ENCODE results near the gene DMD.
"Not testable (repeated sequence)": the region's sequence is repeated elsewhere in the genome, so short reads cannot be mapped to it uniquely, and the experiment has no call there.

The DMD gene

DNA sequence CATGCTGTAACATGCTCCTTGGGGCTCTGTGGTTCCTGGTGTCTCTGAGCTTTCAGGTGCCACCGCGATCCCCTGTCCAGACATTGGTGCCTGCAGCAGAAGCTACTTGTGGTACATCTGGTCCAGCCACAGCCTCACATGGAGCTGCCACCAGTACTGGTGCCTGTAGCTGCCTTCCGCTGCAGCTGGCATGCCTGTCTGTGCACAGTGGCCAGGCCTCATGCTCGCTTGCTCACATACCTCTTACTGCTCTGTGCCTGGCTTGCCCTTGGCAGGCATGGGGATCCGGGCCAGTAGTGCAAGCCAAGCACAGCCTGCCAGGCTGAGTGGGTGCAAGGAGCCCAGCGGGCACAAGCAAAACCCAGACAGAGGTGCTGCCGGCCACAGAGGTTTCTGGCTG lies 618.6 kb downstream of the DMD start:
- DNase-seq, result no peak

DNA sequence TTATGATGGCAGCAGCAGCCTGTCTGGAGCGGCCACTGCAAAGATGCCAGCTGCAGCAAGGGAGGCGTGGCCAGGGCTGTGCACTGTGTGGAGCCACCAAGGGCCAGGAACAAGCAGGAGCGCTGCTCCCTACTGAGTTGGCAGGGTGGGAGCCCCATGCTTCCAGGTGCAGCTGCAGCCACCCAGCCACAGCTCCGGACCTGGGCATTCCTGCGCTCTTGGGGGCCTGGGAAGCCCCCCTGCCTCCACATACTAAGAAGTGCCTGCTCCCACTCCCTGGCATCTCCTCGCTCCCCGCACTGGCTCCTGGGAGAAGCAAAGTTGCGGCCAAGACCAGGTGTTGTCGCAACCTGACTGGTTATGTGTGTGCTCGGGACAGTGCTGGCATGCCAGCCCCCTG lies 619.8 kb downstream of the DMD start:
- DNase-seq, result no peak

DNA sequence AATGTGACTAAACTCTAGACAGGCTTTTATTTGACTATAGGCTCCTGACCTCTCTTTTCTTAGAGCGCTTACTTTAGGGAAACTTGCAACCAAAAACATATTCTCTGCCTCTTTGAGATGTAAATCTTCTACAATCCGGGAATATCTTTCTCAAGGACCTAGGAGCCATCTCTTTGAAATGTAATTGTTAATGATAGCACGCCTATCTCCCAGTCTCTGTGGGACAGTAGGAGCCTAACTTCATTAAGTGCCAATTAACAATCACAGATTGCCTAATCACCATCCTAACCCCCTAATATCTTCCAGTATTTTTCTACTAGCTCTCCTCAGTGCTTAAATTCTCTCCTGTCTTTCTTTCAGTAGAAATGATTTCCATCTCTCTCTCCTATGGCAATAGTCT lies 628.6 kb downstream of the DMD start:
- DNase-seq, result no peak

DNA sequence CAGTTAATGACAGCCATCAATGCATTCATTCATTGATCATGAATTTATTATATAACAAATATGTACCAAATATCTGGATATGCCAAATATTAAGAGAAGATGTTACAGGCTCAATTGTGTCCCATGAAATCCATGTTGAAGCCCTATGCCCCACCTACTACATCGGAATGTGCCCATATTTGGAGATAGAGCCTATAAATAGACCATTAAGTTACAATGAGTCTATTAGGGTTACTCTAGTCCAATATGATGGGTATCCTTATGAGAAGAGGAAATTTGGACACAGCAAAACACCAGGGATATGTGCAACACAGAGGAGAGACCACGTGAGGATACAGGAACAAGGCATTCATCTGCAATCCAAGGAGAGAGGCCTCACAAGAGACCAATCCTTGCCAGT lies 634.5 kb downstream of the DMD start:
- DNase-seq, result no peak

DNA sequence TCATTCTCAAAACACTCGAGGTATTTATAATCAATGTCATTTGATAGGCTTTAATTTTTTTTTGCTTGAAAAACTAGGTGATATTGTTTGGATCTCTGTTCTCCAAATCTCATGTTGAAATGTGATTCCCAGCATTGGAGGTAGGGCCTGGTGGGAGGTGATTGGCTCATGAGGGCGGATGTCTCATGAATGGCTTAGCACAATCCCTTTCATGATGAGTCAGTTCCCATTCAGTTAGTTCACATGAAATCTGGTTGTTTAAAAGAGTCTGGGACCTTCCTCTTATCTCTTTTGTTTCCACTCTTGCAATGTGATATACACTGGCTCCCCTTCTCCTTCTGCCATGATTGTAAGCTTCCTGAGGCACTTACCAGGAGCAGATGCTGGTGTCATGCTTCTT lies 638.7 kb downstream of the DMD start:
- no peak for DNase-seq

DNA sequence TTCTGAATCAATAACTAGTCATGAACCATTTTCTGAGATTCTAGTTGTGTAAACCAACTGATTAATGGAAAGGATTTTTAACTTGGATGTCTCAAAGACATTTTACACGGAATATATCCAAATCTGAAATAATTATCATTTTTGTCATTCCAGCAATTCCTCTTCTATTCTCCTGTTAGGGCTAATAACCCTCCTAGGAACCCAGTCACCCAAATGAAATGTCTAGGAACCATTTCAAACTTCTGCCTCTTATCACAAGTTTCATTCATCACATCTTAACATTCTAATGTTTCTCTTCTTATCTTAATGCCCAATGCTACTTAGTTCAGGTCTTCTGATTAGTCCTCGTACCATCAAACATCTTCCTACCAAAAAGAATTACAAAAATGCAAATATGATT lies 639.8 kb downstream of the DMD start:
- DNase-seq, result no peak

DNA sequence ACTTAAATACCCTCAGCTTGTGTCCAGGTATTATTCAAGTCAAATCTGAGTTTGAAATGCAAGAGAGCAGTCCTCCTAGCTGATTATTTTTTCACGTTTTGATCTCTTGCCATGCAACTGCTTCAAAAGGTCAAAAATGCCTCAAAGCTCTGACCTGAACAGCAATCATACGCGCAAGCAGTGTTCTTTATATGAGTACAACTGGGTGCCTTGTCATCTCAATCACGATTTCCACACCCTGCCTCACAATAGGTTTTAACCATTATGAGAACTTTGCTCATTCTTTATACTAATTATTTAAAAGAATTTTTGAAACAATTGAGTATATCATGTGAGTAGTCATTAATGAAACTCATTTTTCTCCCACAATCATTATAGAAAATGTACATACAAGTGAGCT lies 649.1 kb downstream of the DMD start:
- DNase-seq, result no peak

DNA sequence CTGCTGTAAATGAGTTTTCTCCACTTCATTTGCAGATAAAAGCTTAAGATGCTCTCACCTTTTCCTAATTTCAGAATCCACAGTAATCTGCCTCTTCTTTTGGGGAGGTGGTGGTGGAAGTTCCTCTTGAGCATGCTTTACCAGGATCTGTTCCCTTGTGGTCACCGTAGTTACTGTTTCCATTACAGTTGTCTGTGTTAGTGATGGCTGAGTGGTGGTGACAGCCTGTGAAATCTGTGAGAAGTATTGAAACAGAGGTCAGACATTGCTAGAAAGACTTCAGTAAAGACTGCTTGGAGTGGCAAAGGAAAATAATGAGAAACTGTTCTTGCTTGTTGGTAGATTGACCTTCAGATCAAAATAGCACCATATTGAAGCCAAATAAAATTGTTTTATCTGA lies 666.2 kb downstream of the DMD start:
- DNase-seq, result no peak

DNA sequence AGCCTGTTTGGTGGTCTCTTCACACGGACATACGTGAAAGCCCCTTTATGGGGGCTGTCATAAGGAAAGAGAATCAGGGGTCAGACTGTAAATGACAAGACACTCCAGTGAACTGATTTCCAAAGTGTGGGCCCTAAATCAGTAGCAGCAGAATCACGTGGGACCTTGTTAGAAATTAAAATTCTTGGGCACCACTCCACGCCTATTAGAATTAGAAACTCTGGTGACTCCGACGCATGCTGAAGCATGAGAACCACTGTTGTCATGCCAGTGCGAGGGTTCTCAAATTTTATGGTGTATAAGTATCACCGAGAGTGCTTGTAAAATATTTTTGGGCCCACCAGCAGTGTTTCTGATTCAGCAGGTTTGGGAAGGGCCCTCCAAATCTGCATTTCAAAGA lies 672.8 kb downstream of the DMD start:
- DNase-seq, result no peak

DNA sequence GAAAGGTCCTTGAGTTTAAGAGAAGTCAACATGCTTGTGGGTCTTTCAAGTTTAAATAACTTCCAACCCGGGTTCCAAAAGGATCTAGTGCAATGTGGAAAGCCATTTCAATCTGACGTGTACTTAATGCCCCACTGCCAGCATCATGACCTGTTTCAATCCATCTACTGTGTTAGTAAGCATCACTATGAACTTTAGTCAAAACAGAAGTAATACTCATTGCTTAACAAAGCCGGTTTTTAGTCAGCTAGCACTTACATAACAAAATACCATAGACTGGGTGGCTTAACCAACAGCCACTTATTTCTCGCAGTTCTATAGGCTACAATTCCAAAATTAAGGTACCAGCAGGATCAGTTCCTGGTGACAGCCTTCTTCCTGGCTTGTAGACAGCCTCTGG lies 677.5 kb downstream of the DMD start:
- no peak for DNase-seq

DNA sequence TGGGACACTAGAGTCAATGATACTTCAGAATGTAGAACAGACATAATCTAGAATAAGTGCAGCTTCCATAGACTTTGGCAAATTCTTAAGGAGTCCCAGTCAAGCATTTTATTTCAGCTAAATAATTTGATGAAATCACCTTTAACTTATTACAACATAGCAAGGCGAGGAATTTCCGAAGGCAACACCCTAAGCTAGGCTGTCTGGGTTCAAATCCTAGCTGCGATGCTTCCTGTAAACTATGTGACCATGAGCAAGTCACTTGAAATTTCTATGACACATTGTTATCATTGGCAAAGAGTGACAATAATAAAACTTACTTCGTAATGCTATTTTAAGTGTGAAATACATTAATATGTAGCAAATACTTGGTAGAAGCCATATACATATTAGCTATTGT lies 679.1 kb downstream of the DMD start:
- no peak for DNase-seq

DNA sequence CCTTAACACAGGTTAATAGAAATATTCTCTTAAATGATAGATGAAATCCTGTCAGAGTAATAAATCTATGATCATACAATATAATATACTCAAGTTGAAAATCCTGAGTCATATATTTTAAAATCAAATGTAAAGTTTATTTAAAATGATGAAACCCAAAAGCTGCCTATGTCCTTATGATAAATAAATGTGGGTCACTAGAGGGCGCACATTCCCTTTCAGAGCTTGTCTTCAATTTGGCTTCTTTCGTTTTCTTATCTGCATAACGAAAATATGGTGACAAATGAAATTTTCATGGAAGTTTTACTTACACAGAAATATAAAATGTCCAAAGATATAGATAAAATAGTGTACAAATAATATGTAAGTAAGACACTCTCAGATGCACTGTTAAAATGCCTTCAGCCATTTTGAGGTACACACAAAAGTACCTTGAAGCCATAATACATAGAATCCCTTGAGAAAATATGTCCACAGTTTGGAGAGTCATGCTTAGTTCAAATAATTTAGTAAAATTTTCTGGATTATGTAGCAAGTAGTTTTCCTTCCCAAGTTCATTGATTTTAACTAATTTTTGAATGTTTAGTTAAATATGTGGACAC lies 680.4 kb downstream of the DMD start:
- peak; percentile 21 for DNase-seq

DNA sequence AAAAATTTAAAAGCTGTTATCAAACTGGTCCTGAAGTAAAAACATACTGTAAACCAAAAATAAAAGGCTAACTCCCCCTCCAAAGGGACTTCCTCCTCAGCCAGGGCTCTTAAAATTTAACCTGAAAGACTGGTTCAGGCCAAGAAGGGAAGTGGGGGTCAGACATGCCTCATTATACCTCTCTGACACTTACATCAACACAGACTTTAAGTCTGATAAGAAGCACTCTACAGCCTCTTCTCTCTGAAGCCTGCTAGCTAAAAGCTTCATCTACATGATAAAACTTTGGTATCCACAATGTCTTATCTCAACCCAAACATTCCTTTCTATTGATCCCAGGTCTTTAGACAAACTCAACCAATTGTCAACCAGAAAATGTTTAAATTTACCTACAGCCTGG lies 682.9 kb downstream of the DMD start:
- not testable (repeated sequence) for DNase-seq

DNA sequence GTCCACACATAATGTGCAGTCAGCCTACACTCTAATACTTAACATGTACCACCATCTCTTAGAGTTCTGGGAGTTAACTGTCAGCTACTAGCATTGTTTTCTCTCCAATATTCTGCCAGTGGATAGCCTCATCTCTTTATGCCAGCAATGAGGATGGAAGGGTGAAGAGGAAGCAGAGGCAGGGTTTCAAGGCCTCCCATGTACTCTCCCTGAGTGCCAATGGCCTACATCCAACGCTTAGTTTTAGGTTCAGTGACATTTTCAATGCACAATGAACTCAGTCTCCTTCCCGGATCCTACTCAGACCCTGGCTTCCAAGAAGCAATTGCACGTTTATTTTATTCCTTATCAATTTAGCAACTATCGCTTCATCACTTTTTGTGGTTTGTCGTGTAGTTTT lies 686.1 kb downstream of the DMD start:
- no peak for DNase-seq

DNA sequence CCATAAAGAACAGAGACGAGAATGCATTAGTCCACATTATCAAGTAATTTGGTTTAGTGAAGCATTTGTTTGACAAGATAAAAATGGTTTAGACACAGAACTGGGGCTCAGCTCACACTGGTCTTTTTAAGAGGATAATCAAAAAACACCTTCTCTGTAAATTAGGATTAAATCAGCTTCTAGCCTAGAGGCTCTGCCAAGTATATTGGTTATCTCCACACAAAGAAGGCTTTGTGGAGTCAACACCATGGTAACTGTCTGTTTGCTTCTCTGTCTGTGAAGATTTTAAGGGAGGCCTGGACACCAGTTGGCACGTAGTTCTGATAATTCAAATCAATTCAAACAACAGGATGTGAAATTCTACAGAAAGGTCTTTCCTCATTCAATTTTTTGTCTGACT lies 687.0 kb downstream of the DMD start:
- no peak for DNase-seq

DNA sequence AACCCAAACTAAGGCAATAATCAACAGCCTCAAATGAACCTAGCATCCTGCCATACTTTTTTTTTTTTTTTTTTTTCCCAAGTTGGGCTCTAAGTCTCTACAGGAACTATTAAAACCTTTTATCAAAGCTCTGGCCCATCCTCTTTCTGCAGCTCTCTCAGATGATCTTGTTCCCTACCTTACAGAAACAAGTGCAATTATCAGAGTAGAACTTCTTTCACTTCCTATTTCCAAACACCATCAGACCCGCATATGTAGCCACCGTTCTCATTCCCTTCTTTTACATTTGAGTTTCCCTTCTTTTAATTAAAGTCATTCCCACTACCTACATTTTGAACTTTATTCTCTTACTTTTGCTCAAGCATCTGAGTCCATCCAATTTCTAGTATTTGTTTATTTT lies 690.6 kb downstream of the DMD start:
- no peak for DNase-seq

DNA sequence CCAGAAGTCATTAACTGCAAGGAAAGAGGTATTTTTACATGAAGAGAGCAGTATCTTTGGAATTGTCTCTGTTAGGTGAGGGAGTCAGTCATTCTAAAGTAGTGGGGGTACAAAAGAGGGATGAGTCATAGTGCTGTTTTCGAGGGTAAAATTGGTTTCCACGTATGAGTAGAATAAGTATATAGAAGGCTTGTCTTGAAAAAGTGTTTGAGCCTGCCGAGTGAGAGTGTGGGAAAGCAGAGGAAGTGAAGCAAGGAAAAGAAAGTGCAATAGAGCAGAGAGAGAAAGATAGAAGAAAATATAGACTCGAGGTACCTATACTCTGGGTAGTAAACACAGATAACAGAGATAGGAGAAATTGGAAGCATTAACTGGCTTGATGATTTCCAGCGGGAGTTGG lies 696.4 kb downstream of the DMD start:
- DNase-seq, result no peak

DNA sequence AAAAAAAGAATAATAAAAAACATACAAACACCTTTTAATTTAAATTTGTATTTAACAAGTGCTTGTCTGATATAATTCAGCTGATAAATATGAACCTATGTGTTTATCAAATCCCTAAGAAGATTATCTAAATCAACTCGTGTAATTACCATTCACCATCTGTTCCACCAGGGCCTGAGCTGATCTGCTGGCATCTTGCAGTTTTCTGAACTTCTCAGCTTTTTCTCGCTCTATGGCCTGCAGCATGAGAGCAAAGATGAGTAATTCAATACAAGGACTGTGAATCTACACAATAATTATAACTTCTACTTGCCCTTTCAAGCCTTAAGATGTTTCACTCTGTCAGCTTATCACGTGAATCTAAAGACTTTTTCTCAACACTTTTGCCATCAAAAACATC lies 709.7 kb downstream of the DMD start:
- DNase-seq, result no peak

DNA sequence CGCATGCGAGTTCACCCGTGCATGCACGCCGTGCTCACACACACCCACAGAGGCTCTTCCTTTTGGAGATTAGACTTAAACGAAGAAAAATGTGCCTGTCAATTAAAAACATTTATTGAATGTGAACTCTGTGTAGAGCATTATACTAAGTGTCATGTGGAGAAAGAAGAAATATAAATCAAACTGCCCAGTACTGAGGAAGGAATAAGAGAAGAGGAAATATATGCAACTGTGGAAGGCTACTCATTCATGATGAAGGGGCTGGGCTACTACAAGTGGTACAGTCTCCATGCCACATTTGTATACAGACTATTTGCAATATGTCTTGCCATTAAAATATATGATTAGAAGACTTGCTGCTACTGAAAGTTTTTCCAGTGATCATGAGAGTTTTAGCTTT lies 714.7 kb downstream of the DMD start:
- no peak for DNase-seq

DNA sequence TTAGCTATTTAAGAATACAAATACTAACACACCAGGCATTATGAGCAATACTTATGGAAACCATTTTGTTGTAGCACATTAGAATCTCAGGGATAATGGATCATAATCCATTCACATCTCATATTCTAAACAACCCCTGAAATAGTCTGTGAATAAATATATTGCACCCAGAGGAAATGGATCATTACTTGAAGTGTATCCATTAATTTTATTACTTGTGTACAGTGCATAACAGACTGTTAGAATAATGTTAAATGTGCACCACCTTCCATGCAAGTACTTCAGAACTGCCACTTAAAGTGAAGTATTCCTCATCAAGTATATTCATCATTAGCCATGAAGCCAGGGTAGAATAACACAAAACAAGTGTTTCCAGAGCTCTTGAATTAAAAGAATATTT lies 715.5 kb downstream of the DMD start:
- DNase-seq, result no peak

DNA sequence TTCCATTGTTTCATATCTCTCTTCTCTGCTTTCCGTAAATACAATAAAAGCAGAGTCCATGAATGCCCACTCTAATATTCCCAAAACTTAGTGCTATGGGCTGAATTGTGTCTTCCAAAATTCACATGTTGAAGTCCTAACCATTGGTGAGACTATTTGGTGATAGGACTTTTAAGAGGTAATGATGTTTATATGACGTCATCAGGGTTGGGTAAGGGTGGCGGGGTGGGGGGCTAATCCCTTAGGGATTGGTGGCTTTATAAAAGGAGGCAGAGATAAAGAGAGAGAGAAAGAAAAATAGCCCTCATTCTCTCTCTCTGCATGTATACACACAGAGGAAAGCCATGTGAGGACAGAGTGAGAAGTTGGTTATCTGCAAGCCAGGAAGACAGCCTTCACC lies 722.2 kb downstream of the DMD start:
- DNase-seq, result no peak

DNA sequence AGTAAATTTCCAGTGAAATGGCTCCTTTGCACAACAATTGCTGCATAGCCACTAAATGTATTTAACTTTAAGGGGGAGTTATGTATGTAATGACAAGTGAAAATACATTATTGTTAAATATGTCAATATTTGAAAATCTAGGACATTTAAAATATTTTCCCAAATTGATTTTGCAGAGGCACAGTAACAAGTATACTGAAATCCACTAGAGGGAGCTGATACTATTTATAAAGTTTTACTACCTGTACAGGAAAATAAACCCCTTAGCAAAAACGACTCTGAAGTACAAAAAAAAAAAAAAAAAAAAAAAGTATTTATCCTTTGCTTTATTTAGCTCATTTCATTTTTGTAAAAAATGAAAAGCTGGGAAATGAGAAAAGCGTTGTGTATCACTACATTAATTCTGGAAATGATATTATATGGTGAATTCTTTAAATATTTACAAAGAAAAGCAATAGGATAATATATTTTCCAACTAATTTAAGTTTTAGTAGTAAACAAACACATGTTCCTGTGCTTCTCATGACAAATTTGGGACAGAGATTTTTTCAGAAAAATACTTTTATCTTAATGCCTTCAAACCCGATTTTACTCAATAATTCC lies 727.7 kb downstream of the DMD start:
- no peak for DNase-seq

DNA sequence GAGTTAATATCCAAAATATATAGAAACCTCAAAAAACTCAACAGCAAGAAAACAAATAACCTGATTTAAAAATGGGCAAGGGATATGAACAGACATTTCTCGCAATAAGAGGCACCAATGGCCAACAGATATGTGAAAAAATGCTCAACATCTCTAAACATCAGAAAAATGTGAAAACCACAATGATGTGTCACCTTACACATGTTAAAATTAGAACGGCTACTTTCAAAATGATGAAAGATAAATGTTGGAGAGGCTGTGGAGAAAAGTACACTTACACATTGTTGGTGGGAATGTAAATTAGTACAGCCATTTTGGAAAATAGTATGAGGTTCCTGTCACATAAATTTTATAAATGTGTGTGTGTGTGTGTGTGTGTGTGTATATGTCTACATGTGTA lies 731.3 kb downstream of the DMD start:
- DNase-seq, result no peak

DNA sequence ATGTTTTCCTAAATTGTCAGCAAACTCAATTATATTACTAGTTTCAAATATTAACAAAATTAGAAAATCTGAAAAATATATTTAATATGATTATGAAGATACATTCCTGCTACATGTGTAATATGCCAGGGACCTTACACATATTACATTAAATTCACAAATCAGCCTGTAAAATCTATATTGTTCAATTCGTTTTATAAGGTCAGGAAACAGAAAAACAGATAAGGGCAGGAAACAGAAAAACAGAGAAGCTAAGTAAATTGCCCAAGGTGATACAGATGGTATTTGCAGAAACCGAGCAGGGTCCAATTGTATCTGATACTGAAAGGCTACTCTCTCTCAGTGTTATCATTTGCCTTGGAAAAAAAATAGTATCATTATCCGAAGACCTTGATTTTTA lies 739.0 kb downstream of the DMD start:
- DNase-seq, result no peak

DNA sequence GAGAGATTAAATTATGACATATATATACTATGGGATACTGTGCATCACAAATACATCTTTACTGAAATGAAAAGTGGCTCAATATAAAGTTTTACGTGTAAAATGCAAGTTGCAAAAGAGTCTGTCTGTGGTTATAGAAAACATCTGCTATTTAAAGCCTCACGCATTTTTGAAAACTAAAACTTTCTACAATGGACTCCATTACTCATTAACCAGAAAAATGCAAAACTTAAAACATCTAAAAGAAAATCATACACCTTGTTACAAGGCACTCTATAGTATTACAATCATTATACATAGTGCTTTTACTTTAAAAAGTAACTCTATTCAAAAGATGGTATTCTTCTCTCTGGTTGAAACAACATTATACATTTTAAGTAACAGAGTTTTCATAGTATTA lies 755.6 kb downstream of the DMD start:
- no peak for DNase-seq

All from CD4-positive, alpha-beta T cell treated with Interleukin-17A for 4 hours (primary cell).